H1 (cell line): ENCODE data around the gene MR1. TPM values are rescaled to one million over a fixed set of nuclear protein-coding genes. Genes with fewer than 3 reads are reported as not detected.
"Not testable (repeated sequence)": the region's sequence is repeated elsewhere in the genome, so short reads cannot be mapped to it uniquely, and the experiment has no call there.

ENCODE experiments used
- CTCF ChIA-PET: fragments of 300-600 bp; sonication (Branson Sonifier 250); formaldehyde crosslinking; loops from one replicate; lab custom pipeline; 2021; ENCODE audit not compliant: partially characterized antibody; lab: Charles Lee
- POLR2A ChIA-PET: fragments of 300-600 bp; sonication (Branson Sonifier 250); formaldehyde crosslinking; loops from one replicate; lab custom pipeline; 2021; ENCODE audit warnings: inconsistent platforms; ENCODE audit not compliant: partially characterized antibody; lab: Charles Lee
- DNase-seq, 2 experiments: peaks; one replicate each; pipeline versions ENCODE4 v3.0.0 to v3.0.0-alpha.2; 2010 to 2022; ENCODE audit warnings: low spot score in 2 of 2, low read depth in 1 of 2, mixed read lengths in 1 of 2
- FAIRE-seq: peaks from 2 replicates; lab custom pipeline; 2011; peaks lifted over from hg19 to GRCh38; lab: Jason Lieb, UNC
- H2AFZ ChIP-seq: 2 replicates; pipeline ENCODE4 v1.8.1; 2012; ENCODE audit warnings: low read length, inconsistent platforms
- H2AK5ac ChIP-seq: 2 replicates; pipeline ENCODE4 v1.6.1; 2013; ENCODE audit warnings: low read depth, low read length
- H2BK120ac ChIP-seq: replicated peaks from 2 replicates; pipeline ENCODE3; 2013; ENCODE audit warnings: low read depth, low read length, inconsistent platforms
- H2BK12ac ChIP-seq: 2 replicates; pipeline ENCODE4 v1.6.1; 2013; ENCODE audit warnings: low read depth, low read length
- H2BK15ac ChIP-seq: 2 replicates; pipeline ENCODE4 v1.6.1; 2013; ENCODE audit warnings: low read length
- H2BK20ac ChIP-seq: 2 replicates; pipeline ENCODE4 v1.6.1; 2013; ENCODE audit warnings: low read length
- H2BK5ac ChIP-seq: 2 replicates; pipeline ENCODE4 v1.6.1; 2013; ENCODE audit warnings: low read depth, low read length
- H3K14ac ChIP-seq: 2 replicates; pipeline ENCODE4 v1.6.1; 2013; ENCODE audit warnings: inconsistent platforms; ENCODE audit not compliant: insufficient read length
- H3K18ac ChIP-seq: 2 replicates; pipeline ENCODE4 v1.6.1; 2013; ENCODE audit warnings: low read length; ENCODE audit errors: extremely low read depth
- H3K23ac ChIP-seq: 2 replicates; pipeline ENCODE4 v1.6.1; 2013; ENCODE audit warnings: inconsistent platforms; ENCODE audit not compliant: insufficient read length
- H3K23me2 ChIP-seq: 2 replicates; pipeline ENCODE4 v1.6.1; 2013; ENCODE audit warnings: low read depth, low read length
- H3K27ac ChIP-seq: 2 replicates; pipeline ENCODE4 v1.6.1; 2011; ENCODE audit warnings: low read depth, low read length, inconsistent platforms
- H3K27me3 ChIP-seq, 4 experiments: replicated peaks in 1 of 4; 1 replicate in 1 of 4; 2 replicates in 3 of 4; pipeline versions ENCODE4 v1.6.1 to v1.8.1; 2011 to 2013; ENCODE audit warnings: low read length in 3 of 4, mild to moderate bottlenecking in 3 of 4, inconsistent platforms in 2 of 4, mixed read lengths in 2 of 4, moderate library complexity in 1 of 4; ENCODE audit not compliant: control insufficient read depth in 3 of 4, insufficient read depth in 3 of 4; ENCODE audit errors: extremely low read depth in 1 of 4
- H3K36me3 ChIP-seq, 4 experiments: 2 replicates each; pipeline versions ENCODE4 v1.6.1 to v1.8.1; 2011 to 2013; ENCODE audit warnings: mild to moderate bottlenecking in 4 of 4, low read length in 3 of 4, moderate library complexity in 2 of 4, control low read depth in 1 of 4, inconsistent platforms in 1 of 4; ENCODE audit not compliant: insufficient read depth in 4 of 4, control insufficient read depth in 2 of 4
- H3K4ac ChIP-seq: replicated peaks from 2 replicates; pipeline ENCODE3; 2013; ENCODE audit warnings: low read length, low read depth, mixed read lengths, inconsistent platforms; ENCODE audit not compliant: insufficient read length
- H3K4me1 ChIP-seq, 4 experiments: replicated peaks in 1 of 4; 1 replicate in 1 of 4; 2 replicates in 3 of 4; pipeline versions ENCODE4 v1.6.1 to v1.8.1; 2011 to 2013; ENCODE audit warnings: low read length in 3 of 4, inconsistent platforms in 2 of 4, mixed read lengths in 1 of 4; ENCODE audit not compliant: insufficient read depth in 4 of 4, control insufficient read depth in 3 of 4
- H3K4me2 ChIP-seq, 2 experiments: 2 replicates each; pipeline versions ENCODE4 v1.6.1 to v1.8.1; 2011 to 2013; ENCODE audit warnings: low read depth in 2 of 2, low read length in 2 of 2, control low read depth in 1 of 2, inconsistent platforms in 1 of 2, mild to moderate bottlenecking in 1 of 2; ENCODE audit not compliant: insufficient read depth in 1 of 2
- H3K4me3 ChIP-seq, 4 experiments: fragments of 200-600, 300-600 bp in 1 of 4; sonication (generic), shearing (Covaris generic), sonication (Bioruptor Twin) in 1 of 4; 2 replicates each; pipeline versions ENCODE4 v1.5.1 to v1.8.1; 2011 to 2016; ENCODE audit warnings: low read length in 4 of 4, low read depth in 3 of 4, control low read depth in 2 of 4, inconsistent platforms in 2 of 4, mild to moderate bottlenecking in 2 of 4, mixed read lengths in 1 of 4, moderate library complexity in 1 of 4; ENCODE audit not compliant: insufficient read depth in 2 of 4; ENCODE audit errors: extremely low read depth in 1 of 4
- H3K56ac ChIP-seq: replicated peaks from 2 replicates; pipeline ENCODE3; 2013; ENCODE audit warnings: low read depth, mild to moderate bottlenecking, mixed read lengths, low read length, inconsistent platforms; ENCODE audit not compliant: insufficient read length
- H3K79me1 ChIP-seq: 2 replicates; pipeline ENCODE4 v1.6.1; 2013; ENCODE audit warnings: low read depth, low read length, control low read depth
- H3K79me2 ChIP-seq, 2 experiments: 2 replicates each; pipeline versions ENCODE4 v1.6.1 to v1.8.1; 2012 to 2013; ENCODE audit warnings: low read length in 2 of 2, mild to moderate bottlenecking in 2 of 2, inconsistent platforms in 1 of 2; ENCODE audit not compliant: insufficient read depth in 2 of 2, control insufficient read depth in 1 of 2
- H3K9ac ChIP-seq, 4 experiments: replicated peaks in 1 of 4; 1 replicate in 1 of 4; 2 replicates in 3 of 4; pipeline versions ENCODE4 v1.6.1 to v1.8.1; 2011 to 2013; ENCODE audit warnings: low read depth in 3 of 4, low read length in 3 of 4, control low read depth in 2 of 4, mild to moderate bottlenecking in 2 of 4, moderate library complexity in 2 of 4, inconsistent platforms in 1 of 4; ENCODE audit errors: extremely low read depth in 1 of 4
- H3K9me3 ChIP-seq, 2 experiments: 2 replicates each; pipeline versions ENCODE4 v1.6.1 to v1.8.1; 2012 to 2013; ENCODE audit warnings: mild to moderate bottlenecking in 2 of 2, moderate library complexity in 2 of 2, control low read depth in 1 of 2, inconsistent platforms in 1 of 2, low read depth in 1 of 2, low read length in 1 of 2, mixed read lengths in 1 of 2; ENCODE audit not compliant: insufficient read depth in 2 of 2
- H4K20me1 ChIP-seq, 2 experiments: replicated peaks in 1 of 2; 2 replicates each; pipeline versions ENCODE3 to v1.8.1; 2011 to 2013; ENCODE audit warnings: inconsistent platforms in 2 of 2, low read length in 2 of 2, mild to moderate bottlenecking in 1 of 2; ENCODE audit not compliant: insufficient read depth in 2 of 2, control insufficient read depth in 1 of 2
- H4K5ac ChIP-seq: 2 replicates; pipeline ENCODE4 v1.6.1; 2013; ENCODE audit warnings: low read length, low read depth, mixed read lengths, inconsistent platforms; ENCODE audit not compliant: insufficient read length
- H4K8ac ChIP-seq: 2 replicates; pipeline ENCODE4 v1.8.0; 2013; ENCODE audit warnings: mild to moderate bottlenecking, moderate library complexity, low read length, inconsistent platforms; ENCODE audit not compliant: insufficient read depth; ENCODE audit errors: extremely low read depth
- H4K91ac ChIP-seq: replicated peaks from 2 replicates; pipeline ENCODE3; 2013; ENCODE audit warnings: low read length, mixed read lengths, inconsistent platforms; ENCODE audit not compliant: insufficient read length
- WGBS, 2 experiments: shearing (Covaris generic) in 1 of 2; methylation state at CpG; one replicate each; pipeline versions ENCODE4 v1.1.6 to v1.1.7; 2013 to 2015; ENCODE audit warnings: low lambda C conversion rate in 2 of 2, mixed read lengths in 2 of 2, inconsistent platforms in 1 of 2, low coverage in 1 of 2, missing lambda C conversion rate in 1 of 2; ENCODE audit not compliant: insufficient replicate concordance in 2 of 2, insufficient coverage in 1 of 2, insufficient read length in 1 of 2; ENCODE audit errors: extremely low coverage in 1 of 2, missing lambda C conversion rate in 1 of 2; 5-methylcytosine and 5-hydroxymethylcytosine counted together
- polyA plus RNA-seq, 7 experiments: library from polyadenylated mRNA; depleted of rRNA in 3 of 7; stranded (reverse) in 5 of 7; unstranded in 2 of 7; fragments of >200 nt in 5 of 7; fragments of 200-250 nt in 2 of 7; gene quantifications; 1 replicate in 5 of 7; 2 replicates in 1 of 7; 4 replicates in 1 of 7; pipeline versions ENCODE4 v1.2.1 to v1.2.3, GENCODE V29; 2011 to 2013; ENCODE audit warnings: missing spikeins in 2 of 7, mixed read lengths in 2 of 7
- total RNA-seq: library from RNA; stranded (reverse); fragmentation: NEBNext Ultra II Directional; extraction: Animal tissue kit (Norgen Biotek cat#: 25700); gene quantifications from 2 replicates; pipeline ENCODE4 v1.2.1, GENCODE V29; 2021

Gene MR1
- total and polyA plus RNA-seq, 2 of the 8 experiments (the other 6 are each of a cell fraction or from before 2014, with no cell fraction given), result 0.09 TPM; not detected in 1

- H3K79me2 ChIP-seq, H3K79me1 ChIP-seq, H3K14ac ChIP-seq, H3K4me3 ChIP-seq, H4K91ac ChIP-seq, H3K27me3 ChIP-seq, H3K9ac ChIP-seq, H2AK5ac ChIP-seq, FAIRE-seq, H3K27ac ChIP-seq, H3K18ac ChIP-seq, H4K8ac ChIP-seq, H2AFZ ChIP-seq, H3K23ac ChIP-seq, H2BK12ac ChIP-seq, H2BK5ac ChIP-seq, H2BK20ac ChIP-seq, H3K9me3 ChIP-seq, H4K20me1 ChIP-seq, H3K36me3 ChIP-seq, H3K23me2 ChIP-seq, H2BK120ac ChIP-seq, H3K4ac ChIP-seq, H2BK15ac ChIP-seq, H3K4me2 ChIP-seq, H3K56ac ChIP-seq, H3K4me1 ChIP-seq, H4K5ac ChIP-seq, DNase-seq: not testable (repeated sequence)
- 97% methylated on average over 18 of the region's 22 CpGs; no CpG with 5 or more reads in 1 of the 2 experiments for WGBS, 2 experiments
- CTCF ChIA-PET, result interaction anchor here (1.0 to 3.0 kb wide), 4 partner anchors 11 to 101 kb away, joined by 3 to 14 read pairs (median 3); no protein-coding TSS in a partner anchor
- POLR2A ChIA-PET, result interaction anchor here (0.9 to 1.6 kb wide), 2 partner anchors 31 to 43 kb away, joined by 3 to 5 read pairs; partner anchors contain the start of gene IER5
These were observed 12.2 kb downstream of the MR1 start for GRCh38 chr1:181045946-181046345.
